Naive thymus-derived CD4-positive, alpha-beta T cell (primary cell): ENCODE measurements around the gene SYNE2. TPM values are rescaled to one million over a fixed set of nuclear protein-coding genes. Genes with fewer than 3 reads are reported as not detected.
"Not testable (repeated sequence)": the region's sequence is repeated elsewhere in the genome, so short reads cannot be mapped to it uniquely, and the experiment has no call there.

Experiments
- ATAC-seq: fragments of 150-1000 bp; cut with Tn5 transposase; 2 replicates; pipeline ENCODE4 v1.10.0; 2021; ENCODE audit warnings: mild to moderate bottlenecking, moderate library complexity
- CTCF ChIA-PET: fragments of 350-600 bp; sonication (Branson Sonifier 250); formaldehyde crosslinking; loops from one replicate; lab custom pipeline; 2021; ENCODE audit warnings: antibody characterized with exemption; lab: Charles Lee
- POLR2A ChIA-PET: fragments of 350-600 bp; sonication (Branson Sonifier 250); formaldehyde crosslinking; loops from one replicate; lab custom pipeline; 2021; ENCODE audit warnings: antibody characterized with exemption, inconsistent platforms; lab: Charles Lee
- DNase-seq, 9 donors: peaks; one replicate each; pipeline versions ENCODE4 v3.0.0 to v3.0.0-alpha.2; 2020 to 2022; ENCODE audit warnings: mixed read lengths in 1 of 9
- H3K27ac ChIP-seq: one replicate; pipeline ENCODE4 v1.7.0; 2013; ENCODE audit warnings: mild to moderate bottlenecking, low read depth, low read length, moderate library complexity
- H3K27me3 ChIP-seq, 2 donors: one replicate each; pipeline ENCODE4 v1.7.0; 2013; ENCODE audit warnings: low read length in 2 of 2, mild to moderate bottlenecking in 2 of 2, moderate library complexity in 2 of 2; ENCODE audit not compliant: control insufficient read depth in 2 of 2, insufficient read depth in 2 of 2
- H3K36me3 ChIP-seq, 3 experiments: 1 replicate in 2 of 3; 2 replicates in 1 of 3; pipeline ENCODE4 v1.7.0; 2013; ENCODE audit warnings: low read length in 3 of 3, mild to moderate bottlenecking in 3 of 3, moderate library complexity in 1 of 3; ENCODE audit not compliant: insufficient read depth in 3 of 3, control insufficient read depth in 2 of 3
- H3K4me1 ChIP-seq, 2 donors: one replicate each; pipeline ENCODE4 v1.7.0; 2013; ENCODE audit warnings: low read length in 2 of 2, mild to moderate bottlenecking in 2 of 2, moderate library complexity in 1 of 2; ENCODE audit not compliant: control insufficient read depth in 2 of 2, insufficient read depth in 2 of 2
- H3K4me3 ChIP-seq: 2 replicates; pipeline ENCODE4 v1.7.0; 2013; ENCODE audit warnings: mild to moderate bottlenecking, low read length
- H3K9me3 ChIP-seq, 3 experiments: 1 replicate in 2 of 3; 2 replicates in 1 of 3; pipeline ENCODE4 v1.7.0; 2013; ENCODE audit warnings: low read length in 3 of 3; ENCODE audit not compliant: control insufficient read depth in 2 of 3
- H3K27ac Mint-ChIP-seq, 9 donors: one replicate each; pipeline ENCODE4 v1.8.0; 2020 to 2022; ENCODE audit warnings: mixed read lengths in 9 of 9, mild to moderate bottlenecking in 8 of 9, moderate library complexity in 5 of 9, inconsistent platforms in 2 of 9
- H3K27me3 Mint-ChIP-seq, 5 donors: one replicate each; pipeline ENCODE4 v1.8.0; 2021 to 2022; ENCODE audit warnings: mixed read lengths in 5 of 5, mild to moderate bottlenecking in 1 of 5
- H3K36me3 Mint-ChIP-seq, 5 donors: one replicate each; pipeline ENCODE4 v1.8.0; 2020 to 2022; ENCODE audit warnings: mixed read lengths in 5 of 5, mild to moderate bottlenecking in 3 of 5, inconsistent platforms in 1 of 5
- H3K4me1 Mint-ChIP-seq, 7 donors: one replicate each; pipeline ENCODE4 v1.8.0; 2020 to 2022; ENCODE audit warnings: mixed read lengths in 7 of 7, mild to moderate bottlenecking in 3 of 7, inconsistent platforms in 1 of 7
- H3K4me3 Mint-ChIP-seq, 10 donors: one replicate each; pipeline ENCODE4 v1.8.0; 2020 to 2022; ENCODE audit warnings: mild to moderate bottlenecking in 10 of 10, mixed read lengths in 10 of 10, moderate library complexity in 6 of 10, inconsistent platforms in 2 of 10
- H3K9me3 Mint-ChIP-seq, 11 donors: one replicate each; pipeline ENCODE4 v1.8.0; 2020 to 2022; ENCODE audit warnings: mixed read lengths in 11 of 11, mild to moderate bottlenecking in 4 of 11, inconsistent platforms in 1 of 11, moderate library complexity in 1 of 11
- intact Hi-C, 2 donors: fragments of 100-400 bp; cut with micrococcal nuclease; formaldehyde crosslinking; loops; one replicate each; pipeline ENCODE4 v1.15.1; 2023
- polyA plus RNA-seq, 2 donors: library from polyadenylated mRNA; unstranded; fragments of 300-500 nt; fragmentation: Illumina TruSeq; gene quantifications; one replicate each; pipeline ENCODE4 v1.2.3, GENCODE V29; 2021
- total RNA-seq, 6 experiments: library from RNA in 5 of 6; stranded (reverse) in 5 of 6; gene quantifications; 1 replicate in 5 of 6; 2 replicates in 1 of 6; pipeline ENCODE4 v1.2.3 and lab custom pipeline; 2021 to 2026

SYNE2 gene
- total and polyA plus RNA-seq, 7 experiments from 2014 or later, result 22.4 to 170 (median 139) TPM

DNA sequence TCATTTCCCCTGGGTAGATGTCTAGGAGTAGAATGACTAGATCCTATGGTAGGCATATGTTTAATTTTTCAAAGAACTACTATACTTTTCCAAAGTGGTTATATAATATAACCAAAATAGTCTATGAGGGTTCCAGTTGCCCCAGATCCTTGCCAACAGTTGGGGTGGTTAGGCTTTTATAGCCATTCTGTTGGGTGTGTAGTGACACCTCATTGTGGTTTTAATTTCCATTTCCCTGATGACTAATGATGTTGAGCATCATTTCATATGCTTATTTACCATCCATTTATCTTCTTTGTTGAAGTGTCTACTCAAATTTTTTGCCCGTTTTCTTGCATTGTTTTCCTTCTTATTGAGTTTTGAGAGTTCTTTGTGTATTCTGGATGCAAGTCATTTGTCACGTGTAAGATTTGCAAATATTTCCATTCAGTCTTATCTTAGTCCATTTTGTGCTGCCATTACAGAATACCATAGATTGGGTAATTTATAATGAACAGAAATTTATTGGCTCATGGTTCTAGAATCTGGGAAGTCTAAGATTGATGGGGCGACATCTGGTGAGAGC, 4.7 kb downstream of the SYNE2 start:
- POLR2A ChIA-PET, result no interaction called here
- Histone ChIP-seq H3K4me3 (no peak overlapping the region), H3K9me3 (no peaks in the 10 kb centered on the region), H3K27ac (no peak overlapping the region), H3K36me3 (no peaks in the 10 kb centered on the region), H3K27me3 (no peaks in the 10 kb centered on the region), H3K4me1 (peaks cover 33 to 71% of the 10 kb centered on the region in 2 donors)
- H3K27ac Mint-ChIP-seq, result peak overlapping the region in 4 of 9 donors; percentile 26 to 91 (median 66)
- peaks cover 0 to 3% (median 0%) of the 10 kb centered on the region in 11 donors for H3K9me3 Mint-ChIP-seq
- DNase-seq (peak in 1 of 9 donors; percentile 31), ATAC-seq (no peak)
- CTCF ChIA-PET, result no interaction called here
- peaks cover 0 to 12% (median 0%) of the 10 kb centered on the region in 5 donors for H3K27me3 Mint-ChIP-seq
- H3K36me3 Mint-ChIP-seq, result peaks cover 0 to 33% (median 0%) of the 10 kb centered on the region in 5 donors
- peaks cover 37 to 73% (median 59%) of the 10 kb centered on the region in 7 donors for H3K4me1 Mint-ChIP-seq
- intact Hi-C loops, result no loop called here
- H3K4me3 Mint-ChIP-seq, result peak overlapping the region in 2 of 10 donors; percentile 14 to 62

DNA sequence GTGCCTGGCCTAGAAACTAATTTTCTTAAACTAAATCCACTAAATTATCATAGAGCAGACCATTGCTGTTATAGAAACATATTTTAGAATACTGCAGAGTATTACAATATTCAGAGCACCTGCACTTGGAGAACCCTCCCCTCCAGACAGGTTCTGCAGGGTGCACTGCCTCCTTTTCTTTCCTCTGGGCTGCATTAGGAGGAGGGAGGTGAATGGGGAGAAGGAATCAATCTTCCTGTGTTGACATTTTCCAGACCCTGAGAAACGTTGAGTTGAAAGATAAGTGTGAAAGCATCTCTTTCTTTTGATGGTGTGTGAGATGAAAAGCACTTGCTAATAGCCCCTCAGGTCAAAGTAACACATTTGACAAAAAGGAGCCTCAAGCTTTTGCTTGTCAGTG, 7.3 kb downstream of the SYNE2 start:
- ChIA-PET POLR2A (no interaction called here), CTCF (no interaction called here)
- Histone ChIP-seq H3K4me1 (peaks cover 32 to 81% of the 10 kb centered on the region in 2 donors), H3K36me3 (no peaks in the 10 kb centered on the region), H3K9me3 (no peaks in the 10 kb centered on the region), H3K27ac (no peak overlapping the region), H3K4me3 (no peak overlapping the region), H3K27me3 (no peaks in the 10 kb centered on the region)
- ATAC-seq (no peak), DNase-seq (no peak)
- H3K4me1 Mint-ChIP-seq, result peaks cover 34 to 79% (median 63%) of the 10 kb centered on the region in 7 donors
- peaks cover 0 to 9% (median 0%) of the 10 kb centered on the region in 5 donors for H3K27me3 Mint-ChIP-seq
- intact Hi-C loops, result loop anchor here (5.0 to 10.0 kb wide), 2 partner anchors 47 to 1065 kb away; no protein-coding TSS in a partner anchor
- H3K9me3 Mint-ChIP-seq, result peaks cover 0 to 3% (median 0%) of the 10 kb centered on the region in 11 donors
- peak overlapping the region; percentile 4 to 95 (median 86) for H3K27ac Mint-ChIP-seq
- peak overlapping the region in 7 of 10 donors; percentile 2 to 63 (median 24) for H3K4me3 Mint-ChIP-seq
- H3K36me3 Mint-ChIP-seq, result peaks cover 0 to 37% (median 0%) of the 10 kb centered on the region in 5 donors

DNA sequence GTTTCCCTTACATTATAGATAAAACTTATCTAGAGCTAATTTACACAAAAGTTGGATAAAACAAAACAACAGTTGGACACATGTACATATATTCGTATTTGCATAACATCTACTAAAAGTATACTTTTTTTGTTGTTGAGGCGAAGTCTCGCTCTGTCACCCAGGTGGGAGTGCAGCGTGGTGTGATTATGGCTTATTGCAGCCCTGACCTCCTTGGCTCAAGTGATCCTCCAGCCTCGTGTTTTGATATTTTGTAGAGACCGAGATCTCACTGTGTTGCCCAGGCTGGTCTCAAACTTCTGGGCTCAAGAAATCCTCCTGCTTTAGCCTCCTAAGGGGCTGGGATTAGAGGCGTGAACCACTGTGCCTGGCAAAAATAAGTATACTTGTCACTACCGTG, 9.4 kb downstream of the SYNE2 start:
- ATAC-seq, result no peak
- peaks cover 41 to 76% of the 10 kb centered on the region in 2 donors for H3K4me1 ChIP-seq
- Mint-ChIP-seq H3K27ac (peak overlapping the region in 6 of 9 donors; percentile 36 to 100 (median 84)), H3K36me3 (peaks cover 0 to 33% (median 0%) of the 10 kb centered on the region in 5 donors), H3K27me3 (peaks cover 0 to 2% (median 0%) of the 10 kb centered on the region in 5 donors), H3K4me3 (peak overlapping the region in 2 of 10 donors; percentile 30 to 50), H3K4me1 (peaks cover 26 to 79% (median 61%) of the 10 kb centered on the region in 7 donors), H3K9me3 (peaks cover 0 to 3% (median 0%) of the 10 kb centered on the region in 11 donors)
- intact Hi-C loops, result loop anchor here (5.0 to 10.0 kb wide), 2 partner anchors 45 to 1063 kb away; no protein-coding TSS in a partner anchor
- no peaks in the 10 kb centered on the region for H3K9me3 ChIP-seq
- no peaks in the 10 kb centered on the region for H3K36me3 ChIP-seq
- no peak overlapping the region for H3K4me3 ChIP-seq
- no peak overlapping the region for H3K27ac ChIP-seq
- CTCF ChIA-PET, result no interaction called here
- H3K27me3 ChIP-seq, result no peaks in the 10 kb centered on the region
- DNase-seq, result no peak
- POLR2A ChIA-PET, result interaction anchor here (1.0 to 3.3 kb wide), 2 partner anchors 9 to 136 kb away, joined by 3 to 45 read pairs; partner anchors contain the start of gene SYNE2

DNA sequence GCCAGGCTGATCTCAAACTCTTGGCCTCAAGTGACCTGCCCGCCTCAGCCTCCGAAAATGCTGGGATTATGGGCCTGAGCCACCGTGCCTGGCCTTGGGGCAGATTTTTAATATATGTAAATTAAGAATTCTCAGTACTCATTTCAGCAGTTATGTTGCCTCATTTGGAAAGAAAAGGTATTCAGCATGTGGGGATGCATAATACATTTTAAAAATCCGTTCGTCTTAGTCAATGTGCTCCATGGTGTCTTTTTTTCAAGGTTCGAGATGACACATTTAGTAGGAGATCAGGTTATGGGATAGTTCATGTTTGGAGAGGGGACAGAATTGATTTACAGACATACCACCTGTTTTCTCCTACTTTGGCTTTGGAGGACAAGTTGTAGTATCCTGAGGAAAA, 10.2 kb downstream of the SYNE2 start:
- H3K4me3 Mint-ChIP-seq, result peak overlapping the region in 5 of 10 donors; percentile 43 to 75 (median 58)
- Histone ChIP-seq H3K27ac (peak overlapping the region; percentile 84), H3K36me3 (no peaks in the 10 kb centered on the region), H3K27me3 (no peaks in the 10 kb centered on the region), H3K9me3 (no peaks in the 10 kb centered on the region), H3K4me3 (no peak overlapping the region), H3K4me1 (peaks cover 35 to 75% of the 10 kb centered on the region in 2 donors)
- peaks cover 0 to 28% (median 0%) of the 10 kb centered on the region in 5 donors for H3K36me3 Mint-ChIP-seq
- H3K4me1 Mint-ChIP-seq, result peaks cover 26 to 77% (median 58%) of the 10 kb centered on the region in 7 donors
- ChIA-PET POLR2A (interaction anchor here (1.1 to 3.3 kb wide), 5 partner anchors 9 to 222 kb away, joined by 3 to 45 read pairs (median 10); partner anchors contain the start of genes SYNE2 and WDR89), CTCF (no interaction called here)
- ATAC-seq (no peak), DNase-seq (no peak)
- H3K9me3 Mint-ChIP-seq, result no peaks in the 10 kb centered on the region
- H3K27ac Mint-ChIP-seq, result peak overlapping the region; percentile 75 to 100 (median 90)
- intact Hi-C loops, result loop anchor here (5.0 to 10.0 kb wide), 2 partner anchors 44 to 1062 kb away; no protein-coding TSS in a partner anchor
- H3K27me3 Mint-ChIP-seq, result peaks cover 0 to 2% (median 0%) of the 10 kb centered on the region in 5 donors

DNA sequence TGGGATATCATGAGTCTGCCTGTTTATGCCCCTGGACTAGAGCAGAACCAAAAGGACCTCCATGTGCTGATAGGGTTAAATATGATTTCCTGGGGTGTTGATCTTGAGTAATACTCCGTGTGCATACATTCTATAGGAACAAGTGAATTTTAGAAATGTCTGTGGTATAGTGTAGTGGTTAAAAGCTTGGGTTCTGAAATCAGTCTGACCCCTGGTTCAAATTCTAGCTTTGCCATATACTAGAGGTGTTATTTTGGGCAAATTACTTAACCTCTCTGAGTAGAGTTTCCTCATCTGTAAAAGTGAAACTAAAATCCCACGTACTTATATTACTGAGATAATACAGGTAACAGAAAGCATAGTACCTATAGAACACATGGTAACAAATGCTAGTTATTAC, 12.0 kb downstream of the SYNE2 start:
- DNase-seq (peak in 1 of 9 donors; percentile 16), ATAC-seq (peak; percentile 40)
- H3K4me3 ChIP-seq, result peak overlapping the region; percentile 36
- not testable (repeated sequence) for H3K36me3 ChIP-seq, H3K9me3 Mint-ChIP-seq, H3K27me3 Mint-ChIP-seq, H3K27me3 ChIP-seq, H3K9me3 ChIP-seq
- H3K4me3 Mint-ChIP-seq, result peak overlapping the region; percentile 75 to 93 (median 86)
- POLR2A ChIA-PET, result interaction anchor here (1.0 to 3.3 kb wide), 4 partner anchors 9 to 81 kb away, joined by 3 to 45 read pairs (median 14); partner anchors contain the start of gene SYNE2
- H3K27ac ChIP-seq, result peak overlapping the region; percentile 84
- peaks cover 41 to 87% (median 70%) of the 10 kb centered on the region in 7 donors for H3K4me1 Mint-ChIP-seq
- H3K4me1 ChIP-seq, result peaks cover 47 to 81% of the 10 kb centered on the region in 2 donors
- peaks cover 0 to 31% (median 0%) of the 10 kb centered on the region in 5 donors for H3K36me3 Mint-ChIP-seq
- H3K27ac Mint-ChIP-seq, result peak overlapping the region; percentile 93 to 100 (median 99)
- CTCF ChIA-PET, result interaction anchor here (0.7 to 1.3 kb wide), 4 partner anchors 10 to 156 kb away, joined by 3 to 5 read pairs (median 3); partner anchors contain the start of gene SYNE2
- intact Hi-C loops, result loop anchor here (1.0 to 10.0 kb wide), 9 partner anchors 11 to 1060 kb away; partner anchors contain the start of genes SYNE2 (in 2 of the 2), ZBTB25 (in 2 of the 2), PPP2R5E (in 1 of the 2) and WDR89 (in 1 of the 2)
